Neural progenitor cell (in vitro differentiated cells): ENCODE data around the gene CHFR. TPM values are rescaled to one million over a fixed set of nuclear protein-coding genes. Genes with fewer than 3 reads are reported as not detected.

Experiments used
- DNase-seq: peaks from one replicate; pipeline ENCODE4 v3.0.0-alpha.2; 2016; ENCODE audit warnings: low spot score
- H2AFZ ChIP-seq: fragments of 200-600 bp; sonication (generic); replicated peaks from 2 replicates; pipeline ENCODE4 v1.6.1; 2016; ENCODE audit warnings: antibody characterized with exemption
- H3F3A ChIP-seq: fragments of 200-600 bp; sonication (generic); 2 replicates; pipeline ENCODE4 v1.6.1; 2016; ENCODE audit warnings: antibody characterized with exemption, low read depth
- H3K27ac ChIP-seq: fragments of 200-600 bp; sonication (generic); 2 replicates; pipeline ENCODE4 v1.5.1; 2016; ENCODE audit warnings: mild to moderate bottlenecking
- H3K27me3 ChIP-seq: fragments of 200-600 bp; sonication (generic); 2 replicates; pipeline ENCODE4 v1.6.1; 2016; ENCODE audit warnings: mild to moderate bottlenecking, moderate library complexity
- H3K36me3 ChIP-seq: fragments of 200-600 bp; sonication (generic); 2 replicates; pipeline ENCODE4 v1.5.1; 2016
- H3K4me1 ChIP-seq: fragments of 200-600 bp; sonication (generic); 2 replicates; pipeline ENCODE4 v1.6.1; 2016; ENCODE audit warnings: mixed run types
- H3K4me2 ChIP-seq: fragments of 200-600 bp; sonication (generic); 2 replicates; pipeline ENCODE4 v1.6.1; 2016
- H3K4me3 ChIP-seq: fragments of 200-600 bp; sonication (generic); 2 replicates; pipeline ENCODE4 v1.5.1; 2016
- H3K79me2 ChIP-seq: fragments of 200-600 bp; sonication (generic); 2 replicates; pipeline ENCODE4 v1.6.1; 2016; ENCODE audit warnings: low read depth
- H3K9ac ChIP-seq: fragments of 200-600 bp; sonication (generic); 2 replicates; pipeline ENCODE4 v1.6.1; 2016
- H3K9me3 ChIP-seq: fragments of 200-600 bp; sonication (generic); 2 replicates; pipeline ENCODE4 v1.5.1; 2016; ENCODE audit warnings: low read depth
- H4K20me1 ChIP-seq: fragments of 200-600 bp; sonication (generic); 2 replicates; pipeline ENCODE4 v1.6.1; 2016; ENCODE audit warnings: low read depth
- H3K27ac Mint-ChIP-seq: 3 replicates; pipeline ENCODE4 v1.8.0; 2021; ENCODE audit warnings: mixed read lengths
- H3K27me3 Mint-ChIP-seq: 2 replicates; pipeline ENCODE4 v1.8.0; 2022; ENCODE audit warnings: low read depth, mild to moderate bottlenecking, inconsistent platforms, moderate library complexity, mixed read lengths; ENCODE audit not compliant: insufficient read depth
- H3K36me3 Mint-ChIP-seq: 3 replicates; pipeline ENCODE4 v1.8.0; 2021; ENCODE audit warnings: mixed read lengths
- H3K4me1 Mint-ChIP-seq: 3 replicates; pipeline ENCODE4 v1.8.0; 2021; ENCODE audit warnings: mixed read lengths
- H3K4me3 Mint-ChIP-seq: 3 replicates; pipeline ENCODE4 v1.8.0; 2021; ENCODE audit warnings: mild to moderate bottlenecking, moderate library complexity, mixed read lengths
- H3K9me3 Mint-ChIP-seq: 3 replicates; pipeline ENCODE4 v1.8.0; 2020; ENCODE audit warnings: mixed read lengths
- EZH2 ChIP-seq: fragments of 200-600 bp; sonication (generic); IDR thresholded peaks from 2 replicates; pipeline ENCODE4 v1.6.1; 2017; ENCODE audit warnings: antibody characterized with exemption, mild to moderate bottlenecking, moderate library complexity
- EZH2phosphoT487 ChIP-seq: fragments of 200-600 bp; sonication (generic); IDR thresholded peaks from 2 replicates; pipeline ENCODE4 v1.6.1; 2017; ENCODE audit warnings: antibody characterized with exemption
- total RNA-seq: library from RNA; depleted of rRNA; stranded (reverse); fragments of >200 nt; gene quantifications from 2 replicates; pipeline ENCODE4 v1.2.3, GENCODE V29; 2015; ENCODE audit warnings: low replicate concordance
- TF ChIP-seq, protein P1 (sequence below): fragments of 200-600 bp; sonication (generic); IDR thresholded peaks from 2 replicates; pipeline ENCODE4 v1.5.1; 2017; ENCODE audit warnings: antibody characterized with exemption, mild to moderate bottlenecking

Gene CHFR
- total RNA-seq, 1 donor from 2014 or later, result 25.6 TPM

DNA sequence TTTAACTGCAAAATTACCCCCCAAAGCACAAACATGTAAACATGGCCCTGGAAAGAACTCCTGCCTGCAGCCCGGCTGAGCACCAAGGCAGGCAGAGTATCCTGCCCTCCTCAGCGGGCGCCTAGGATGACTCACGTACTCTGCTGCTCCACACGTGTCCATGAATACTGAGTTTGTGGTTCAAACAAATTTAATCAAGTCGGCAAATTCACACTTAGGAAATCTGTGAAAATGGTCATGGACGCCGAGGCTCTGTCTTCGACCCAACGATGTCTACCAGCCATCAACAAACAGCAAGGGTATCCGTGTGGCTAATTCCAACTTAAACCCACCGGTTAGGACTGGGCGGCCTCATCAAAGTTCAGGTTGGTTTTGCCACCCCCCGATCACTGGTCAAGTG, 84.3 kb downstream of the CHFR start:
- Mint-ChIP-seq H3K27ac (no peak overlapping the region), H3K9me3 (no peaks in the 10 kb centered on the region), H3K4me3 (no peak overlapping the region), H3K4me1 (no peaks in the 10 kb centered on the region), H3K36me3 (peaks cover 39% of the 10 kb centered on the region), H3K27me3 (peaks cover 5% of the 10 kb centered on the region)
- Histone ChIP-seq H3K9me3 (no peaks in the 10 kb centered on the region), H3K4me2 (no peak overlapping the region), H3K4me3 (no peak overlapping the region), H3K9ac (no peak overlapping the region), H3K4me1 (no peaks in the 10 kb centered on the region), H3K27me3 (no peaks in the 10 kb centered on the region), H3K27ac (no peak overlapping the region), H3K36me3 (no peaks in the 10 kb centered on the region), H4K20me1 (peaks cover 4% of the 10 kb centered on the region), H3K79me2 (no peaks in the 10 kb centered on the region), H2AFZ (no peak overlapping the region), H3F3A (no peaks in the 10 kb centered on the region)
- TF ChIP-seq EZH2 (no peak), EZH2phosphoT487 (no peak)
- TF ChIP-seq, protein P1, sequence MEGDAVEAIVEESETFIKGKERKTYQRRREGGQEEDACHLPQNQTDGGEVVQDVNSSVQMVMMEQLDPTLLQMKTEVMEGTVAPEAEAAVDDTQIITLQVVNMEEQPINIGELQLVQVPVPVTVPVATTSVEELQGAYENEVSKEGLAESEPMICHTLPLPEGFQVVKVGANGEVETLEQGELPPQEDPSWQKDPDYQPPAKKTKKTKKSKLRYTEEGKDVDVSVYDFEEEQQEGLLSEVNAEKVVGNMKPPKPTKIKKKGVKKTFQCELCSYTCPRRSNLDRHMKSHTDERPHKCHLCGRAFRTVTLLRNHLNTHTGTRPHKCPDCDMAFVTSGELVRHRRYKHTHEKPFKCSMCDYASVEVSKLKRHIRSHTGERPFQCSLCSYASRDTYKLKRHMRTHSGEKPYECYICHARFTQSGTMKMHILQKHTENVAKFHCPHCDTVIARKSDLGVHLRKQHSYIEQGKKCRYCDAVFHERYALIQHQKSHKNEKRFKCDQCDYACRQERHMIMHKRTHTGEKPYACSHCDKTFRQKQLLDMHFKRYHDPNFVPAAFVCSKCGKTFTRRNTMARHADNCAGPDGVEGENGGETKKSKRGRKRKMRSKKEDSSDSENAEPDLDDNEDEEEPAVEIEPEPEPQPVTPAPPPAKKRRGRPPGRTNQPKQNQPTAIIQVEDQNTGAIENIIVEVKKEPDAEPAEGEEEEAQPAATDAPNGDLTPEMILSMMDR, result no peak
- no peak for DNase-seq

DNA sequence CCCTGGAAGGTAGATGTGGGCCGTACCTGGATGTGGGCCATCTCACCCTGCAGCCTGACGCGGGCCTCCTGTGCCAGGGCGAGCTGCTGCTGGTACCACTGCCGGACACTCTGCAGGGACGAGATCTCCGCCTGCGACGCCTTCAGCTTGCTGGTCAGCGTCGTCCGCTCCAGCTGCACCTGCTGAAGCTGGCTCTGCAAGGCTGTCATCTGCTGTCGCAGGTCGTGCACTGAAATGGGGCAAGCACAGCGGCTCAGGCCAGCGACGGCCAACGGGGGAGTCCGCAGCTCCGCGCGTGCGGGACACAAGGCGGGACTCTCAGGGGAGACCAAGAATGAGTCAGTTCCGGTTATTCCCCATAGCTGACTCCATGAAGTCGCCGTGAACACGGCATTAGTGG, 85.7 kb downstream of the CHFR start:
- H3K4me2 ChIP-seq, result no peak overlapping the region
- H3K27me3 ChIP-seq, result no peaks in the 10 kb centered on the region
- Mint-ChIP-seq H3K27me3 (peaks cover 5% of the 10 kb centered on the region), H3K27ac (no peak overlapping the region), H3K36me3 (peaks cover 39% of the 10 kb centered on the region), H3K4me1 (no peaks in the 10 kb centered on the region), H3K9me3 (no peaks in the 10 kb centered on the region), H3K4me3 (no peak overlapping the region)
- H3K9ac ChIP-seq, result no peak overlapping the region
- H3K4me3 ChIP-seq, result no peak overlapping the region
- H4K20me1 ChIP-seq, result peaks cover 4% of the 10 kb centered on the region
- H2AFZ ChIP-seq, result no peak overlapping the region
- no peak overlapping the region for H3K27ac ChIP-seq
- no peaks in the 10 kb centered on the region for H3K9me3 ChIP-seq
- no peaks in the 10 kb centered on the region for H3F3A ChIP-seq
- no peaks in the 10 kb centered on the region for H3K36me3 ChIP-seq
- TF ChIP-seq EZH2 (no peak), EZH2phosphoT487 (no peak)
- TF ChIP-seq, protein P1, result no peak
- no peak for DNase-seq
- H3K4me1 ChIP-seq, result no peaks in the 10 kb centered on the region
- H3K79me2 ChIP-seq, result no peaks in the 10 kb centered on the region

DNA sequence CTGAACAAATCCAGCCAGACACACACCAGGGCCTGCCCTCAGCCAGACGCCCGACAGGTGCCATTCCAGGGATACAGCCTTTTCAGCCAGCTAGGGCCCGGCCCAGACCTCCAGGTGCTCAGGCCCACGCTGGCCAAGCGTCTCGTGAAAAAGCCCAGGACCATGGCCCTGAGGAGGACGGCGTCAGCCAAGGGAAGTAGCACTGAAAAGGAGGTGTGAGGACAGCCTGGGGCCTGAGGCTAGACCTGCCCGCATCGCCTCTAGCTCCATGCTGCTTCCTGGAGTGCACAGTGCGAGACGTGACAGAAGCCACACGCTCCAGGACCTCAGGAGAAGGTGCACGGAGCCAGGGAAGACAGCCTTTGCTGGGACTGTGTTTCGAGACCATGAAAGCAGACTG, 88.6 kb downstream of the CHFR start:
- H3K4me3 Mint-ChIP-seq, result no peak overlapping the region
- Histone ChIP-seq H3K27me3 (no peaks in the 10 kb centered on the region), H3K4me1 (no peaks in the 10 kb centered on the region), H3K27ac (no peak overlapping the region), H3F3A (no peaks in the 10 kb centered on the region), H3K9me3 (no peaks in the 10 kb centered on the region), H3K36me3 (no peaks in the 10 kb centered on the region), H3K79me2 (no peaks in the 10 kb centered on the region), H3K9ac (no peak overlapping the region), H2AFZ (no peak overlapping the region), H3K4me2 (no peak overlapping the region), H3K4me3 (no peak overlapping the region), H4K20me1 (no peaks in the 10 kb centered on the region)
- DNase-seq, result no peak
- no peaks in the 10 kb centered on the region for H3K4me1 Mint-ChIP-seq
- H3K9me3 Mint-ChIP-seq, result no peaks in the 10 kb centered on the region
- no peak for TF ChIP-seq EZH2phosphoT487
- no peak for TF ChIP-seq EZH2
- TF ChIP-seq, protein P1, result no peak
- peaks cover 4% of the 10 kb centered on the region for H3K27me3 Mint-ChIP-seq
- H3K27ac Mint-ChIP-seq, result no peak overlapping the region
- H3K36me3 Mint-ChIP-seq, result peaks cover 37% of the 10 kb centered on the region
